ENCODE measurements around the gene PXDC1. TPM values are rescaled to one million over a fixed set of nuclear protein-coding genes. Genes with fewer than 3 reads are reported as not detected.

Gene PXDC1
- total and polyA plus RNA-seq, 7 donors, result 9.0 to 116 (median 46.7) TPM

GRCh38 chr6:3727036-3727435, 24.5 kb downstream of the PXDC1 start:
- TF ChIP-seq POLR2A (IDR thresholded peaks at IDR 0.05), result no peak
- TF ChIP-seq EP300 (IDR thresholded peaks at IDR 0.05), result no peak
- TF ChIP-seq POLR2AphosphoS5 (IDR thresholded peaks at IDR 0.05), result no peak
- no peak for TF ChIP-seq CTCF (IDR thresholded peaks at IDR 0.05)
- intact Hi-C loops (cut with DNase I), result loop anchor here (5.0 kb wide), 1 partner anchor 160 kb away; no protein-coding TSS in a partner anchor
- no peak overlapping the region for H3K4me3 ChIP-seq
- WGBS, 2 donors, result 88 to 90% methylated on average over 5 of the region's 5 CpGs
- no peaks in the 10 kb centered on the region for H3K27me3 ChIP-seq
- H3K4me1 ChIP-seq, result peaks cover 0 to 50% (median 32%) of the 10 kb centered on the region in 4 donors
- peaks cover 12 to 49% (median 38%) of the 10 kb centered on the region in 4 donors for H3K36me3 ChIP-seq
- H3K9me3 ChIP-seq, result no peaks in the 10 kb centered on the region
- H3K27ac ChIP-seq, result no peak overlapping the region
- no peak for DNase-seq

GRCh38 chr6:3726421-3726820, 25.1 kb downstream of the PXDC1 start:
- 87 to 91% methylated on average over 13 of the region's 13 CpGs for WGBS, 2 donors
- DNase-seq, result no peak
- Histone ChIP-seq H3K27ac (no peak overlapping the region), H3K27me3 (no peaks in the 10 kb centered on the region), H3K36me3 (peaks cover 12 to 49% (median 38%) of the 10 kb centered on the region in 4 donors), H3K4me3 (no peak overlapping the region), H3K9me3 (no peaks in the 10 kb centered on the region), H3K4me1 (peaks cover 0 to 52% (median 34%) of the 10 kb centered on the region in 4 donors)
- intact Hi-C loops (cut with DNase I), result loop anchor here (5.0 kb wide), 1 partner anchor 159 kb away; no protein-coding TSS in a partner anchor
- TF ChIP-seq EP300 (IDR thresholded peaks at IDR 0.05), result no peak
- no peak for TF ChIP-seq POLR2A (IDR thresholded peaks at IDR 0.05)
- TF ChIP-seq POLR2AphosphoS5 (IDR thresholded peaks at IDR 0.05), result no peak
- TF ChIP-seq CTCF (IDR thresholded peaks at IDR 0.05), result no peak

- H3K9me3 ChIP-seq, result no peaks in the 10 kb centered on the region
- H3K36me3 ChIP-seq, result peaks cover 12 to 49% (median 37%) of the 10 kb centered on the region in 4 donors
- H3K4me1 ChIP-seq, result peaks cover 0 to 54% (median 35%) of the 10 kb centered on the region in 4 donors
- intact Hi-C loops (cut with DNase I), result loop anchor here (5.0 kb wide), 1 partner anchor 158 kb away; no protein-coding TSS in a partner anchor
- H3K27me3 ChIP-seq, result no peaks in the 10 kb centered on the region
- WGBS, 2 donors, result 93 to 94% methylated on average over 33 of the region's 33 CpGs
- H3K4me3 ChIP-seq, result no peak overlapping the region
- H3K27ac ChIP-seq, result no peak overlapping the region
- TF ChIP-seq POLR2A (IDR thresholded peaks at IDR 0.05), result no peak
- no peak for TF ChIP-seq POLR2AphosphoS5 (IDR thresholded peaks at IDR 0.05)
- no peak for TF ChIP-seq CTCF (IDR thresholded peaks at IDR 0.05)
- no peak for TF ChIP-seq EP300 (IDR thresholded peaks at IDR 0.05)
- no peak for DNase-seq
Observed at GRCh38 chr6:3725145-3726047, 26.1 kb downstream of the PXDC1 start.

GRCh38 chr6:3724451-3725144, 26.9 kb downstream of the PXDC1 start:
- WGBS, 2 donors, result 79 to 86% methylated on average over 22 of the region's 22 CpGs
- no peaks in the 10 kb centered on the region for H3K9me3 ChIP-seq
- H3K4me3 ChIP-seq, result no peak overlapping the region
- intact Hi-C loops (cut with DNase I), result loop anchor here (5.0 kb wide), 1 partner anchor 157 kb away; no protein-coding TSS in a partner anchor
- TF ChIP-seq POLR2A (IDR thresholded peaks at IDR 0.05), result no peak
- no peak for TF ChIP-seq POLR2AphosphoS5 (IDR thresholded peaks at IDR 0.05)
- no peak for TF ChIP-seq CTCF (IDR thresholded peaks at IDR 0.05)
- TF ChIP-seq EP300 (IDR thresholded peaks at IDR 0.05), result no peak
- peaks cover 12 to 49% (median 37%) of the 10 kb centered on the region in 4 donors for H3K36me3 ChIP-seq
- H3K4me1 ChIP-seq, result peaks cover 0 to 49% (median 35%) of the 10 kb centered on the region in 4 donors
- DNase-seq, result no peak
- no peaks in the 10 kb centered on the region for H3K27me3 ChIP-seq
- peak overlapping the region in 1 of 4 donors; percentile 1 for H3K27ac ChIP-seq
